NCI-H226 (cell line): ENCODE results near the gene C12orf76.
"Not testable (repeated sequence)": the region's sequence is repeated elsewhere in the genome, so short reads cannot be mapped to it uniquely, and the experiment has no call there.

ENCODE experiments used
- DNase-seq: peaks from one replicate; pipeline ENCODE4 v3.0.0-alpha.2; 2015

The C12orf76 gene

DNA sequence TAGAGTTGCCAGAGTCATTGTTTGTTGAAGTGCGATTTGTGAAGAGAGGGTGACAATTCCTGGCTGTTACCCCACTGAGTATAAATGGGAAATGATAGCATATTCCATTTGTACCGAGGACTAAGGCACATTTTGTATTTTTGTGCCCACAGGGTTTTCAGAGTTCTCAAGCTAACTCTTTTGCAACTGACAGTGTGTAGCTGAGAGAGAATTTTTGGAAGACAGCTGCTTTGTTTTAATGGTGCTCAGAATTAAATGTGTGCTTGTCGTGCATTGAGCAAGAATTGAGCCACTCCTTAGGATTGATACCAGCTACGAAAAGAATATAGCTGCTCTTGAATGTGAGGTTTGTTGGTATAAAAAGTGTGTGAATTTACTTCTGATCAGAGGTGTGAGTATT is 27.4 kb downstream of the C12orf76 start:
- DNase-seq, result no peak

- no peak for DNase-seq
Observed at GRCh38 chr12:110015132-110015531, 33.2 kb downstream of the C12orf76 start.

GRCh38 chr12:110012659-110013058 is 35.7 kb downstream of the C12orf76 start:
- DNase-seq, result no peak

- DNase-seq, result no peak
Observed at GRCh38 chr12:110012137-110012536, 36.2 kb downstream of the C12orf76 start.

GRCh38 chr12:110010853-110011723 is 37.2 kb downstream of the C12orf76 start:
- DNase-seq, result no peak

DNA sequence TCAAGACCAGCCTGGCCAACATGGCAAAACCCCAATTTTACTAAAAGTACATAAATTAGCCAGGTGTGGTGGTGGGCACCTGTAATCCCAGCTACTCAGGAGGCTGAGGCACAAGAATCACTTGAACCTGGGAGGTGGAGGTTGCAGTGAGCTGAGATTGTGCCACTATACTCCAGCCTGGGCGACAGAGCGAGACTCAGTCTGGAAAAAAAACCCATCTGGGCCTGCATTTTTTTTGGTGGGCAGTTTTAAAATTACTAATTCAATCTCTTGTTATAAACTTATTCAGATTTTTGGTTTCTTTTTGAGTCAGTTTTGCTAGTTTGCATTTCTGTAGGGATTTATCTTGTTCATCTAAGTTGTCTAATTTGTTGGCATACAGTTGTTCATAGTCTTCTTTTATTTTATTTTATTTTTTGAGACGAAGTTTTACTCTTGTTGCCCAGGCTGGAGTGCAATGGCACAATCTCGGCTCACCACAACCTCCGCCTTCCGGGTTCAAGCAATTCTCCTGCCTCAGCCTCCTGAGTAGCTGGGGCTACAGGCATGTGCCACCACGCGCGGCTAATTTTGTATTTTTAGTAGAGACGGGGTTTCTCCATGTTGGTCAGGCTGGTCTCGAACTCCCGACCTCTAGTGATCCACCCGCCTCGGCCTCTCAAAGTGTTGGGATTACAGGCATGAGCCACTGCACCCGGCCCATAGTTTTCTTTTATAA is 39.5 kb downstream of the C12orf76 start:
- DNase-seq, result not testable (repeated sequence)

GRCh38 chr12:110007881-110008280 is 40.4 kb downstream of the C12orf76 start:
- no peak for DNase-seq

DNA sequence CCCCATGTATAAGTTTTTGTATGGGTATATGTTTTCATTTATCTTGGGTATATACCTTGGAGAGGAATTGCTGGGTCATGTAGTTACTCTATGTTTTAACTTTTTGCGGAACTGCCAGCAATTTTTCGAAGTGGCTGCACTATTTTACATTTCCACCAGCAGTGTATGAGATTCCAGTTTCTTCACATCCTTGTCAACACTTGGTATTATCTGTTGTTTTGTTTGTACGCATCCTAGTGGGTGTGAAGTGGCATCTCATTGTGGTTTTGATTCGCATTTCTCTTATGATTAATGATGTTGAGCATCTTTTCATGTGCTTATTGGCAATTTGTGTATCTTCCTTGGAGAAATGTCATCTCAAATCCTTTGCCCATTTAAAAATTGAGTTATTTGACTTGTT is 42.2 kb downstream of the C12orf76 start:
- no peak for DNase-seq

DNA sequence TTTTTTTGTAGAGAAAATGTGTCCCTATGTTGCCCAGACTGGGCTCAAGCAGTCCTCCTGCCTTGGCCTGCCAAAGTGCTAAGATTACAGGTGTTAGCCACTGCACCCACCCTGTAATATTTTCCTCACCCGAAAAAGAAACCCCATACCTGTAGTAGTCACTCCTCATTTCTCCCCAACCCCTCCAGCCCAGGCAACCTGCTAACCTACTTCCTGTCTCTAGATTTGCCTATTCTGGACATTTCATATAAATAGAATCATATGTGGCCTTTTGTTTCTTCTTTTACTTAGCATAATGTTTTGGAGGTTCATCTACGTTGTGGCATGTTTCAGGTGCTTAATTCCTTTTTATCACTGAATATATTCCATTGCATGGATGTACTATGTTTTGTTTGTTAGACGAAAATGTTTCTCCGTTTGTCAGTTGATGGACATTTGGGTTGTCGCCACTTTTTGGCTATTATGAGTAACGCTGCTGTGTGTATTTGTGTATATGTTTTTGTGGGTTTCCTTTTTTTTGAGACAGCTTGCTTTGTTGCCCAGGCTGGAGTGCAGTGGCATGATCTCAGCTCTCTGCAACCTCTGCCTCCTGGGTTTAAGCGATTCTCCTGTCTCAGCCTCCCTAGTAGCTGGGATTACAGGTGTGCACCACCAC is 42.9 kb downstream of the C12orf76 start:
- DNase-seq, result no peak

GRCh38 chr12:110004598-110004997 is 43.7 kb downstream of the C12orf76 start:
- no peak for DNase-seq

DNA sequence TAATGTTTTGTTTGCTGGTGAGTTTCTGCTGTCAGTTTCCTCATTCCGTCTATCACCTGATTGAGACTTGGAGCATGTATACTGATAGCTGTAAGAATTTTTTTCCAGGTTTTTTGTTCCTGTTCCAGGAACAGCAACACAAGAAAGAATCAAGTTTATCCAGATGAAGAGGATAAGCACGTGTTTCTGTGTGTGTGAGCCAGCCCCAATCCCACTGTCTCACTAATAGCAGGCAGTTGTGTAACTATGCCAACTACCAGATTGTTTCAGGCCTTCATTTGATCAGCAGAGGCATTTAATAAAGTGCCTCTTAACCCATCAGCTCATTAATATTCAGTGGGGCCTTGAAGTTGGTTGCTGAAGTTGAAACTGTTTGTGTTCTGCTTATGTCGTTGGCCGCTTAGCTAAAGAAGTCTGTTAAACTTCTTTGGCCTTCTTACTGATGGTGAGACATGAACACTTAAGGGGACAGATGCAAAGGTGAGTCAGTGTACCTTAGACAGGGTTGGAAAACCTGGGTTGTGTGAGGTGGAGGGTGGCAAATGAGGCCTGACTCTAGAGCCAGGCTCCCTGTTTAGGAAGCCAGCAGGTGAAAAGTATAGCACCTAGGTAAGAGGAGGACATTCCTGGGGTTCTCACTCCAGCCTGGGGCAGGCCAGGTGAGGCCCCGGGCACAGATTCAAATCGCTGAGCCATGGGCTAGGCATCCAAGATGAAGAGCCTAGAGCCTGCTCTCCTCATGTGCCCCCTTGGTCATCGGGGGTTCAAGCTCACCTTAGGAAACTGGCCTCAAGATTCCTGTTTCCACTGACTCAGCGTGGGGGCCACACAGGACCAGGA is 45.4 kb downstream of the C12orf76 start:
- peak; percentile 12 for DNase-seq

DNA sequence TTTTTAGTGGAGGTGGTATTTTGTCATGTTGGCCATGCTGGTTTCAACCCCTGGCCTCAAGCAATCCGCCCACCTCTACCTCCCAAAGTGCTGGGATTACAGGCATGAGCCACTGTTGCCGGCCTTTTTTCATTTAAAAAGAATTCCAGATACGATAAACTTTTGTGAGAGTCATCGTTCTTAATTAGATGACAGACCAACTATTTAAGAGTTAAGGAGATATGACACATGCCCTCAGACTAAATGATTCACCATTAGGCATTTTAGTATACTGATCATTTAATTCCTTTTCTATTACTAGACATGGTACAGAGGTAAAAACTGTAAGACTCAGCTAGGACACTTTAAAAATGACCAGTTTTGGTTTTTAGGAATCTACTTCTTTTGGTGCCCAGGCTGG is 46.7 kb downstream of the C12orf76 start:
- peak; percentile 72 for DNase-seq

DNA sequence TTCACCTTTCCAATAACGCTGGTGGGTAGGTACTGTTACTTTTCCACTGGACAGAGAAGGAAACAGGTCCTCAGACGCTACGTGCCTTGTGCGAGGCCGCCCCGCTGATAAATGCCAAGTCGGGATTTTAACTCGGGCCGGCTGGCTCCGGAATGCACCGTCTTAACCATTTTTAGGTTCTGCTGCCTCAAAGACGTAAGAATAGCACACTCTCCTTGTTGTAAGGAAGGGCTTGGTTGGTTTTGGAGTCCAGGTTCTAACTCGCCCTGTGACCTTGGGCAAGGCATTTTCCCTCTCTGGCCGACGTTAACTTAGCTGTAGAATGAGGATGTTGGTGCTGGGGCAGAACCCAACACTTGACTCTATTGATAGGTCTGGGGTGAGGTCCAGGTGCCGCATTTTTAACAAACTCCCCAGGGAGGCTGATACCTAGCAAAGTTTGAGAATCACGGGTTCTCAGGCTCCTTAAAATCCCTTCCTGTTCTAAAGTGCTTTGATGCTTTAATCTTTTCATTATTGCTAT is 48.3 kb downstream of the C12orf76 start:
- no peak for DNase-seq

- no peak for DNase-seq
Observed at GRCh38 chr12:109999649-109999971, 48.7 kb downstream of the C12orf76 start.

DNA sequence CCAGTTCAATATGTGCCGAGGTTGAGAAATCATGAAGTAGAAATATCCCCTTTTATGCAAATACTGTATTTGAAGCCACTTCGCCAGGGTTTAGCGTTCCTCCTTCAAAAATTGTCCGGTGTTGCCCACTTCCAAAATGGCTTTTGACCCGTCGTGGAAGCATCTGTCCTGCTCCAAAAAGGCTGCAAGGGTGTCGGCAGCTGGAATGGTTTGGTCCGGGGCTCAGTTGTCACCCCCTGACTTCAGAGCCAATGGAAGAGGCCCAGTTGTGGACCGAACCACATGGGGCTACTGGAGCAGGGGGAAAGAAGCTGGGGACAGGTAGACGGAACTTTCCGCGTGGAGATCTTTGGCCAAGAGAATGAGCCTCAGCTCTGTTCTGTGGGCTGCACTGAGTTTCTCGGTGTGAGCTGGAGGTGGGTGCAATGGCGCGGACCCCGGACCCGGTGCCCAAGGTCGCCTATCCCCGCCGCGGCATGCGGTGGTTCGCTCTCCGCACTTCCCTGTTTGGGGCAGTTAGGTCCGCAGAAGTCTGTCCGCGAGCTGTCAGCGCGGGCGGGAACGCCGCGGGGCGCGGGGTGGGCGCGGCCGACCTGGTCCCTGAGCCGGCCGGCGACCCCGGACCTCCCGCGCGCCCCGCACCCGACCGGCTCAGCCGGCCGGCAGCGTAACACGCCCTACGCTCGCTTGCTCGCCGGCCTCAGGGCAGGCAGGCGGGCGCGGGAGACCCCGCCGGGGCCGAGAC is 49.2 kb downstream of the C12orf76 start, which contains the start of gene ANKRD13A:
Gene ANKRD13A, plus strand, starts transcription at position 527 of the 745 bp plus-strand sequence. CDS start 259 bp downstream, outside the sequence.
- DNase-seq, result peak; percentile 79

DNA sequence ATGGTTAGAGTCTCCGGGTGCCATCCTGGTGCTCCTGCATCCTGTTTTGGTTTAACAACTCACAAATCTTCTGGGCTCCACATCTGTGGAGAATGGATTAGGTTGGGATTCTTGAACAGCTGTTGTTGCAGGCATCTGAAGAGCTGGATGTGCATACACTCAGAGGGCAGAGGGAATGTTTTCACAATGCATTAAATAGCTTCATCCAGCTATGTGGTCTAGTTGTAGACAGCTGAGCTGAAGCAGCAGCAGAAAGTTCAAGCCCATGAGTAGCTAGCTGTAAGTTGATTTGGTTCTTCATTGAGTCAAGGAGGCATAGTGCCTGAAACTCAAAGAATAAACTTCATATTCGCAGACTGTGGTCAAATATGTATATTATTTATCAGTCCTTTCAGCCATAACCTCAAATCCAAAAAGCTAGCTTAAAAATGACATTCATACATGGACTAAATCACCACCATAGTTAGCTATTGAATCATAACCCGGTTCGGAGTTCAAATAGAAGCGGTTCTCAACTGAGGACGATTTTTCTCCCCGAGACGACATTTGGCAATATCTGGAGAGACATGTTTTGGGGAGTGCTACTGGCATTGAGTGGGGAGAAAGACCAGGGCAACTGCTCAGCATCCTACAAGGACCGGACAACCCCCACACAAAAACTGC is 50.0 kb downstream of the C12orf76 start:
- DNase-seq, result no peak

- DNase-seq, result no peak
Observed at GRCh38 chr12:109997393-109997792, 50.9 kb downstream of the C12orf76 start.

DNA sequence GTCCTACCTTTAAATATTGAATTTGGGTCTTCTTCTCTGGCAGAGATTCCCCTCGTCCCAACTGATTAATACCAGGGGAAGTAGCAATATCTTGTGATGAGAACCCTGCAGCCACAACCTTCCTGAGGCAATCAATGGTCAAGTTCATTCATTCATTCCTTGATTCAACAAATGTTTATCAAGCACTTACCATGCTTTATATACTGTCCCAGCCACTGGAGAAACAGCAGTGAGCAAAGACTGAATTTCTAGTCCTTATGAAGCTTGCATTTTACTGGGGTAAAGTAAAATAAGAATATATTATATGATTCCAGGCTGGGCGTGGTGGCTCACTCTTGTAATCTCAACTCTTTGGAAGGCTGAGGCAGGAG is 51.9 kb downstream of the C12orf76 start:
- DNase-seq, result no peak

DNA sequence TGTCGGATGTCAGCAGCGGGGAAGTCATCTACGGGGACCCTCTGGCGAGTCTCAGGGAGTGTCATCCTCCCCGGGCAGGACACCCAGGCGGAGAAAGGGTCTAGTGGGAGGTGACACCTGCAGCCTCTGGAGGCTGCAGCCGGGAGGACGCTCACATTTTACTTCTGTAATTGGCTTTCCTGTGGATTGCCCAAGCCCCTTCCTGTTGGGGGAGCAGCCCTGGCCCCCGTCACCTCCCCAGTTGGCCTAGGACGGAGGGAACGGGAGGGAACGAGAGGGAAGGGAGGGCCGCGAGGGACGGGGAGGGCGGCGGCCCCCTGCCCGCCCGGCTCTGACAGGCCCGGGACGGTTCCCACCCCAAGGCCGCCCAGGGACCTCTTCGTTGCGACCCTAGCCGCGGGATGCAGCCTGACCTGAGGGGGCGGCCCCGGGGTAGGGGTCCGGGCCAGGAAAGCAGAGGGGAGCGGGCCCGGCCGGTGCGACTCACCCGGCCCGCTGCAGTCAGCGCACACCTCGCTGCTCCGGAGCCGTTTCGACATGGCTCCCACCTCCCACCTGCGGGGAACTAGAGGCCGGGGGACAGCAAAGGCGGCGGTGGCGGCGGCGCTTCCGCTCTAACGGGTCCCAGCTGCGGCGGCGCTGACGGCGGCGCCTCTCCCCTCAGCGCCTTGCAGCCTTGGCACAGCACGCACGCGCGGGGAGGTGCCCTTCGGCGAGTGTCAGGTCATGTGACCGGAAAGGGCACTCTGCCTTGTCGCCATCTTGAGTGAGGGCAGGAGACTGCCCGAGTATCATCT is 52.4 kb downstream of the C12orf76 start, which contains the start of gene GIT2:
Gene GIT2, minus strand, starts transcription at position 683 of the 797 bp plus-strand sequence. Its CDS starts 144 bp downstream, at position 539.
- peak; percentile 91 for DNase-seq

DNA sequence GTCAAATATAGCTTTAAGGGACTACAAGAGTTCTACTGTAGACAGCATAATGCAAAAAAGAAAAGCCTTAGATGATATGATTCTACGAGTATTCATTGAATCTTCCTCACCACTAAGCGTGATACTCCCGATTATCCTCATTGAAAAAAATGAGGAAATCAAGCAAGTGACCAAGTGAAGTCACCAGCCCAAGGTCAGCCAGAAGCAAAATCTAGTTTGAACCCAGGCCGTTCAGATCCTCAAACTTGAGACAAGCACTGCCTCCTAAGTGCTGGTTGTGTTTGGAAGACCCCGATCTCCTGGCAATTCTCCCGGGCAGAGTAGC is 53.0 kb downstream of the C12orf76 start:
- no peak for DNase-seq
